GM21737 (cell line): Measurements from ENCODE around the gene LDB2.

Experiments used
- ATAC-seq: cut with Tn5 transposase; IDR thresholded peaks from one replicate; pipeline ENCODE4 v1.9.1; 2021; ENCODE audit warnings: mild to moderate bottlenecking, moderate library complexity; ENCODE audit not compliant: unreplicated experiment

The LDB2 gene

DNA sequence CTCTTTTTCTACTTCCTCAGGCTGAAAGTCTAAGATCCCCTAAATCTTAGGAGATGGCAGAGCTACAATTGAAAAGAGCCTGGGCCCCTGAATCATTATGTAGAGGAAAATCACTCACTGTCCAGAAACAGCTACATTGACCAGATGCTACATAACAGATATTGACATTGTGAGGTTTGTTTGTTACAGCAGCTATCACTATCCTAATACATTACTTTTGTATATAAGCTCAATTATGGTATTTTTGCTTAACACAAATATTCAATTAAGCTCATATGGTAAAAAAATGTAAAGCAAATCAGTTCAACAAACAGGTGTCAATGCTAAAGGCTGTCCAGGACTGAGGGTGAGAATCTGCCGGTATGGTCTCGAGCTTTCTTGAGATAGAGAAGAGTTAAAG is 89.4 kb downstream of the LDB2 start:
- ATAC-seq: no peak

DNA sequence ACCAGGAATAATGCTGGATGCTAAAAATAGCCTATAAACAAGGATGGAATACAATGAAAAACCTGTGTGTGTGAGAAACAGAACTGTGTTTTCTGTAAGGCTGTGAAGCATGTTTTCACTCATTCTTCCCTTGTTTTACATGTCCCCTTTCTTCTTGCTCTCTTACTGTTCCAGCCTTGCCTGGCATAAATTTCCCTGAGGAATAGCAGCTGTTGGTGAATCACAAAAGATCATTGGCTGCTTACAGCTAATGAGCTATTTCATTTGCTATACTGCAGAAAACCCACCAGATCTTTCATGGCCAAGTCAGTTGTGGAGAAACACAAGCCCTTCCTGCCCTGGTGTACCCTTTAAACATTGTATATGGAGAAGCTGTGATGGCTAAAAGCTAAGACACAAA is 91.1 kb downstream of the LDB2 start:
- no peak for ATAC-seq

DNA sequence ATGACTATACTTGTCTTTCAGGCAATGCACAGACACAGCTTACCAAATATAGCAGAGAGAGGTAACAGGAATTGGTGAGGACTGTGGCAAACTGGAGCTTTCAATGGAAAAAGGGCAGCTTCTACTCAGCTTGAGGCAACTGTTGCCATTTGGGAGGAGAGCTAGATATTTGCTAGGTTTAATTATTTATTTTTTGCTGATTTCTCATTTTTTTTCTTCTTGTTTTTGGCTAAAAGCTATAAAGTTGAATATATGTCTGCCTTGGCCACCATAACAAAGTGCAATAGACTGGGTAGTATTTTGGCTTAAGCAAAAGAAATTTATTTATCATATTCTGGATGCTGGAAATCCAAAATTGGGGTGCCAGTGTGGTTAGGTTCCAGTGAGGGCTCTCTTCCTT is 93.9 kb downstream of the LDB2 start:
- no peak for ATAC-seq

DNA sequence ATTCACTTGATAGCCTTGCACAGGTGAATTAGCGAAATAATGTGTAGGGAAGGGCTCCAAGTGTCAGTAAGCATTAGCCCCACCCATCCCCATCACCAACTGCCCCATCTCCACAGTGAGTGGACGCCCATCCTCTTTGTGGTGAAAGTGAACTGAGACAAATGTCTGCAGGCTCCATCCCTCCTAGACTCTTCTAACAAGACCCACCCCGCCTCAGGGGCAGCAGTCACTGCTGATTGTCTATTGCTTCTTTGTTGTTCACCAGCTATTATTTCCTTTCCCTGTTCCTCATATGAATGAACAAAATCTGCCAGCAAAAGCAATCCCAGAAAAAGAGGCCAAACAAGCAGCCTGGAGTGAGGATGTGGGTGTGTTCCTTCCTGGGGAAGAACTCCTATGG is 96.4 kb downstream of the LDB2 start:
- ATAC-seq: no peak

DNA sequence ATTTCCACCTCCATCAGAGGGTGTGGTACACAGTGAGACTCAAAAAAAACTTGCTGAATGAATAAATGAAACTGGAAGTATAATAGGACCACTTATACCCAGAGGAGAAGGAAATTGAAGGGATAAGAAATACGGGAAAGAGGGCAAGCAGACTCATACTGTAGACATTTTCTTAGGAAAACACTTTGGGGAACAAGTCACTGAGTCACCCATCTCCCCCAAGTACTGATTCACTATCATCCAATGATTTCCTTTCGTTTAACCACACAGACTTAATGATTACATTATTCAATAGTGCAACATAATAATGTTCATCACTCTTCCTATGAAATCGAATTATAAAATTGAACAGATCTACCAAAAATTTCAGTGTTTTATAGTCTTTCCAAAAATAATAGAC is 97.1 kb downstream of the LDB2 start:
- no peak for ATAC-seq

- ATAC-seq: no peak
These were observed 103.5 kb downstream of the LDB2 start for GRCh38 chr4:16794816-16795445.

GRCh38 chr4:16791460-16791859 is 107.0 kb downstream of the LDB2 start:
- ATAC-seq: no peak

GRCh38 chr4:16790508-16790907 is 107.9 kb downstream of the LDB2 start:
- ATAC-seq: no peak

GRCh38 chr4:16788868-16789267 is 109.6 kb downstream of the LDB2 start:
- ATAC-seq: no peak

DNA sequence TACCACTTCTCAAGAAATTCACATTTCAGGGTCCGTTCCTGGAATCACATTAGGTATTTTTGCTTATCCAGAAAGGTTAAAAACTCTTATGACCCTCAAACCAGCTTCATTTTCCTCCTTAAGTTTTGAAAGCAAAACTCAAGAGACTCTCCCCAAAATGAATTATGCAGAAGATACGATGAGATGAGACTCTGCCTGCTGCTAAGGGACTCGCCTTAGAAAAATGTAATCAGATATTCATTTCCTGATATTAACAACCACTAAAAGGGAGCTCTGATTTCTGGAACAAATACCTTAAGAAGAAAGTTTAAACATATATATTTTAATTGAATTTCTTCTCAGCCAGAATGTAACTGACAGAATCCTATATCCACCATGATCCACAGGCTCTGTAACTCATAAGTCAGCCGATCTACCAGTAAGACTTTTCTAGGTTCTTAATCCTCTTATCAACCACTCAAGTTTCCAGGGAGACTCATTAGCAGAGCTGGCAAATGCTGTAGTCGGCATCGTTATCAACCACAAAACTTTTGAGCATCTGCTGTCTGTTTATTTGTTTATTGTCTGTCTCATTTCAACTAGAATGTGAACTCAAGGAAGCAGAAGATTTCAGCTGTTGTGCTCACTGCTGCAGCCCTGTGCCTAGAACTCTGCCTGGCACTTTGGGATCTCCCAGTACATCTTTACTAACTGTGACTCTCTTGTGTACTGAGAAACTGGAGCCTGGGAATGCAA is 112.5 kb downstream of the LDB2 start:
- ATAC-seq: no peak

- no peak for ATAC-seq
These were observed 115.3 kb downstream of the LDB2 start for GRCh38 chr4:16783119-16783518.

DNA sequence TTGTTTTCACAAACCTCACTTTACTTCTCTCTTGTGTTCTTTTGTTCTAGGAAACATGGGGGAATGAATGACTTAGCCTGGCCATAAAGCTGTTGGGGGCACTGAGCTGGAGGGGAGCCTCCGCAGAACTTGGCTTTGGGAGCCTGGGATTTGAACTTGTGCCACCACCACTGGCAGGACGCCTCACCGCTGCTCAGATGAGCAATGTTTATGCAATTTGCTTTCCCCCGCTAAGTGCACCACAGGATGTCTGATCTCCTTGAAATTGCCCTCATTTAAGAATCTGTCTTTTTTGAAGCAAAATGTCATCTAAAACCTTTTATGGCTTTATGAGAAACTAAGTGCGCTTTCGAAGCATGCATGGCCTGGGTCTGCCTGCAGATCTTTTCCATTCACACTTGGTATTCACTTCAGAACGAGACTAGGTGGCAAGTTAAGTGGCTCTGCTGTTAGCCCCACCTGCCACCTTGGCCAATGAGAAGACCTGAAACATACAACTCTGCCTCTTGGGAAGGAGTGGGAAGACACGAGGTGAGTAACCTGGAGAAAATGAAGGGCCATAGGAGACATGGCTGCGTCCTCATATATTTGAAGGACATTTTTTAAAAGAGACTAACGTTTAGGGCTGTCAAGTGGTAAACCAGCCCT is 119.3 kb downstream of the LDB2 start:
- ATAC-seq: no peak

- ATAC-seq: no peak
These were observed 120.7 kb downstream of the LDB2 start for GRCh38 chr4:16777726-16778125.

DNA sequence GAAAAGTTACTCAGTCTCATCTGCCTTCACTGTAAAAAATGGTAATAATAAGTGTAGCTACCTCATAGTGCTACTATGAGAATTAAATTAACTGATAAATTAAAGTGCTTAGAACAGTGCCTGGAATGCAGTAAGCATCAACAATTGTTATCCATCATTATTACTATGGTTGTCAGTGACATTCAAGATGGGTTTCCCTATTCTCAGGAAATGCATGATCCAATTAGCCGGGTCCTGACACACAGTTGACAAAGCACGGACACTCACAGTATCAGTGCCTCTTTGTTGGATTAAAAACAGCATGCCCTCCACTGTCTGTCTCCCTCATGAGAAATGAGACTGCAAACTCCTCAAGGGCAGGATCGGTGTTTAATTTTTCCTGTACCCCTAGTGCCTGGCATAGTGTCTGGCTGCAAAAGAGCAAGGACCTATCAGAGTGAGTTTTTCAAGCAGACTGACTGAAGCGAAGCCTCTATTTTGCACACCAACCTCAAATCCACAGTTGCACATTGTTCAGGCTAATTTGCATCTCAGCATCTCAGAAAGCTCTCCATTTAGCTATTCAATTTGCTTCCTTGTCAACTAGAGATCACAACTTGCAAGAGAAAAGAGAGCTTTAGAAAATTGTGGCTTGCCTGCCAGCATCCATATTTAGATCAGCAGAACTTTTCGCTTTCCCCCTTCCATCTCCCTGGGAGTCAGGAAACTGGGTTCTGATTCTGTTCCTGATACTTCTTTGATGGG is 122.9 kb downstream of the LDB2 start:
- no peak for ATAC-seq

DNA sequence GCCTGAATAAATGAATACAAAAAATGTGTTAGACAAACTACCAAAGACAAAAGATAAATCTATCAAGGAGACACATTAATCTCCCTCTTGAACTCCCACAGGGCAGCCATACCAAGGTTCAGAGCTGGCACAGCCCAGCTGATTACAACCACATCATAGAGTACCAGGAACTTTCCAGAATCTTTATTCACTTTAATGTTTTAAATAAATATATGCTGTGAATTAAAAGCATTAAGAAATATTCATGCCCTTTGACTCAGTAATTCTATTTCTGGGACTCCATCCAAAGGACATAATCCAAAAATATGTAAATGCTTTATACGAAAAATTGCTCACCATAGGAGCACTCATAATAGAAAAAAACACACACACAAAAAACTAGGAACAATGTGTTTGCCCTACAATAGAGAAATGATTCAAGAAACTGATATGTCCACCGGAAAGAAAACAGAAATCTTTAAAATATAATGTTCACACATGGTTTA is 126.0 kb downstream of the LDB2 start:
- ATAC-seq: no peak

DNA sequence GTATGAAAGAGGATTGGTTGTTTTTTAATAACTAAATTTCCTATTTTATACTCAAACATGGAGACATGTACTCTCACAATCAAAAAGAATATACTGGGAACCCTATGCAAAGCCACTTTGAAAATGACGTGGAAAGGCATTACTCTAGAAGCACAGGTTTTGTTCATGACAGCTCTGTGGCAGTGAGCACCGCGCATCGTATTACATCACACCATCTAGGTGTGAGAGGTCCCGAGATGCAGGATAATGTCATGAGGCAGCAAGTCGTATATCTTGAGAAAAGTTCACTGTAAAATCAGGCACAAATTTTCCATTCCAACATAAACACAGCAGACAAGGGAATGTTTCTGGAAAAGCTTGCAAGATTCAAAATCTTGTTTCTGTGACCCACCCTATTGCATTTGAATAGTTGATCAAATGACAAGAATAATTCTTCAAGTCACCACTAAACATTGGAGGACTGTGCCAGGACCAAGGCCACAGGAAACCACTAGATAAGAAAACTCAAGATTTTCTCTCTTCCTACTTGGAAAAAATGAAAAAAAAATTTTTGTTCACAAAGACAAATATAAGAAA is 127.6 kb downstream of the LDB2 start:
- ATAC-seq: no peak

DNA sequence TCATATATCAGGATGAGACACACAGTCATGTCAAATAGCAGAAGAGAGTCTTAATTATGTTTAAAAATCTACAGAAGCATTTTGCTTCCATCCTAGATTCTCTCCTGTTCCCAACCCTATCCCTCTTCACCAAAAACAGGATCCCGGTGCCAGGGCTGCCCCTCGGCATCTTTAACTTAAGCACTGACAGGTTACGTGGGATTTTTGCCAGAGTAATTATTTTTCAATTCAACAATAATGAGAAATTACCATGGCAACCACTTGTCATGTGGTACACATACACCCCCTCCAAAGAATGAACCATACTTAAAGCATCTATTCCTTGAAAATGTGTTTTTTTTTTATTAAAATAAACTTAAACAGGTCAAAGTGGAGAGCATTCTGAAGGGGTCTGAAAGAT is 130.6 kb downstream of the LDB2 start:
- no peak for ATAC-seq

DNA sequence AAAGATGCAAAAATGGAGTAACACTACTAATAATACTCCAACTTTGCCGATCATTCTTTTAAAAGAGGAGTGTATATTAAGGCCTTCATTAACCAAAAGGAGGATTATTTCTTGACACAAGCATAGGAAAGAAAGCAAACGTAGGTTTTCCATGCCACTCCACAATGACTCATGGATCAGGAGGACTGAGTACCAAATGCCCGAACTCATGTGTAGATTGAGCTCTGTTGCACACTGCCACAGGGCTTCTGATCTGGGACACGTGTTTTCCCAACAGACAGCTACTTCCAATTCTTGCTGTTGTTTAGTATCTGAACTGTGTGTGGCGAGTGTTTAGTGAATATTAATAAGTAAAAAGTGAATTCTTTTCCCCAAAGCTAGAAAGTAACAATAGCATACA is 131.2 kb downstream of the LDB2 start:
- no peak for ATAC-seq

- no peak for ATAC-seq
These were observed 132.9 kb downstream of the LDB2 start for GRCh38 chr4:16765546-16765945.

DNA sequence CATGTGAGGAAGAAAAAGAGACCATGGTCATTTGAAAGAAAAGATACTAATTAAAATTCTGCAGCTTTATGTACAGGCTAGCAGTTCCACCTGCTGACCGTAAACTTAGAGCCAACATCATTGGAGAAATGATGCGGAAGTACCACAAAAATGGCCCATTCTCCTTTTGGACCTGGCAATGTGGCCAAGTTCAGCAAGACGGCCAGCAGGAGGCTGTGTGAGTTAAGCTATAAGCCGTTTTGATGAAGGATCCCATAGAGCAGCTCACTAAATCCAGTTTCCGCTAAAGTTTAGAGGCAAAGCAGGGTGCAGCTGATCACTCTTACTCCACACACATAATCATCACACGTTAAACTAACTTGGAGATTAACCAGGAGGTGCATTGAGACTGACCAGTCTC is 133.8 kb downstream of the LDB2 start:
- ATAC-seq: no peak
